ENCODE results near the gene TLX1.

GRCh38 chr10:101095004-101095403, 36.1 kb upstream of the TLX1 start:
- TF ChIP-seq POLR2A (IDR thresholded peaks at IDR 0.05) (no peak), CTCF (IDR thresholded peaks at IDR 0.05) (no peak)
